ENCODE results near the gene MYO5A.
"Not testable (repeated sequence)": the region's sequence is repeated elsewhere in the genome, so short reads cannot be mapped to it uniquely, and the experiment has no call there.

The MYO5A gene

GRCh38 chr15:52528564-52529340 is at the start of gene MYO5A:
MYO5A (minus strand) TSS chr15:52528880; CDS start chr15:52528806, 74 bp downstream.
- DNase-seq (ENCODE audit: low spot score): peak; percentile 81

GRCh38 chr15:52576692-52577091 is 48.0 kb upstream of the MYO5A start:
- no peak for DNase-seq (ENCODE audit: low spot score)

GRCh38 chr15:52575573-52575972 is 46.9 kb upstream of the MYO5A start:
- DNase-seq (ENCODE audit: low spot score): not testable (repeated sequence)

- DNase-seq (ENCODE audit: low spot score): no peak
These were observed 46.4 kb upstream of the MYO5A start for GRCh38 chr15:52575072-52575471.

- not testable (repeated sequence) for DNase-seq (ENCODE audit: low spot score)
These were observed 45.9 kb upstream of the MYO5A start for GRCh38 chr15:52574623-52575022.

- DNase-seq (ENCODE audit: low spot score): peak; percentile 92
These were observed 40.2 kb upstream of the MYO5A start, which contains the start of gene ARPP19 for GRCh38 chr15:52568601-52569585. ARPP19 (minus strand) TSS chr15:52569030; CDS start chr15:52568892, 138 bp downstream.

GRCh38 chr15:52567871-52568600 is 39.4 kb upstream of the MYO5A start:
- peak; percentile 9 for DNase-seq (ENCODE audit: low spot score)

GRCh38 chr15:52566889-52567288 is 38.2 kb upstream of the MYO5A start:
- no peak for DNase-seq (ENCODE audit: low spot score)

GRCh38 chr15:52565417-52566358 is 37.0 kb upstream of the MYO5A start:
- not testable (repeated sequence) for DNase-seq (ENCODE audit: low spot score)

GRCh38 chr15:52563501-52564060 is 34.9 kb upstream of the MYO5A start:
- DNase-seq (ENCODE audit: low spot score): no peak

GRCh38 chr15:52559575-52559974 is 30.9 kb upstream of the MYO5A start:
- no peak for DNase-seq (ENCODE audit: low spot score)

- no peak for DNase-seq (ENCODE audit: low spot score)
These were observed 30.3 kb upstream of the MYO5A start for GRCh38 chr15:52559022-52559421.

GRCh38 chr15:52558196-52558595 is 29.5 kb upstream of the MYO5A start:
- DNase-seq (ENCODE audit: low spot score): no peak

- DNase-seq (ENCODE audit: low spot score): no peak
These were observed 28.6 kb upstream of the MYO5A start for GRCh38 chr15:52557274-52557641.

GRCh38 chr15:52556524-52557273 is 28.0 kb upstream of the MYO5A start:
- no peak for DNase-seq (ENCODE audit: low spot score)

GRCh38 chr15:52552303-52552702 is 23.6 kb upstream of the MYO5A start:
- no peak for DNase-seq (ENCODE audit: low spot score)

GRCh38 chr15:52551762-52552161 is 23.1 kb upstream of the MYO5A start:
- no peak for DNase-seq (ENCODE audit: low spot score)

- DNase-seq (ENCODE audit: low spot score): not testable (repeated sequence)
These were observed 22.5 kb upstream of the MYO5A start for GRCh38 chr15:52551186-52551585.

GRCh38 chr15:52546031-52546751 is 17.5 kb upstream of the MYO5A start:
- no peak for DNase-seq (ENCODE audit: low spot score)
